Gastroesophageal sphincter (tissue), 3 donors: Measurements from ENCODE around the gene KLHL29.

Experiments used
- CTCF ChIP-seq, 4 experiments: fragments of 200-600 bp in 2 of 4; fragments of 450-650 bp in 2 of 4; sonication (generic) in 1 of 4; IDR thresholded peaks; one replicate each; pipeline ENCODE4 v1.5.1; 2017 to 2019; ENCODE audit warnings: antibody characterized with exemption in 4 of 4, mild to moderate bottlenecking in 2 of 4, moderate library complexity in 2 of 4
- EP300 ChIP-seq: sonication (generic); formaldehyde crosslinking; IDR thresholded peaks from one replicate; pipeline ENCODE4 v1.6.1; 2017; ENCODE audit warnings: antibody characterized with exemption, mild to moderate bottlenecking
- POLR2A ChIP-seq, 2 donors: fragments of 450-650 bp; IDR thresholded peaks; one replicate each; pipeline ENCODE4 v1.6.1; 2017; ENCODE audit warnings: antibody characterized with exemption in 2 of 2, mild to moderate bottlenecking in 2 of 2, moderate library complexity in 1 of 2
- POLR2AphosphoS5 ChIP-seq: sonication (generic); formaldehyde crosslinking; IDR thresholded peaks from one replicate; pipeline ENCODE4 v1.6.1; 2017; ENCODE audit warnings: antibody characterized with exemption

GRCh38 chr2:23626701-23627230 lies 241.8 kb downstream of the KLHL29 start:
- TF ChIP-seq CTCF (IDR thresholded peaks at IDR 0.05) (no peak), POLR2A (IDR thresholded peaks at IDR 0.05) (no peak), EP300 (no peak), POLR2AphosphoS5 (no peak)
